Measurements from ENCODE around the gene FSTL1.

The FSTL1 gene

DNA sequence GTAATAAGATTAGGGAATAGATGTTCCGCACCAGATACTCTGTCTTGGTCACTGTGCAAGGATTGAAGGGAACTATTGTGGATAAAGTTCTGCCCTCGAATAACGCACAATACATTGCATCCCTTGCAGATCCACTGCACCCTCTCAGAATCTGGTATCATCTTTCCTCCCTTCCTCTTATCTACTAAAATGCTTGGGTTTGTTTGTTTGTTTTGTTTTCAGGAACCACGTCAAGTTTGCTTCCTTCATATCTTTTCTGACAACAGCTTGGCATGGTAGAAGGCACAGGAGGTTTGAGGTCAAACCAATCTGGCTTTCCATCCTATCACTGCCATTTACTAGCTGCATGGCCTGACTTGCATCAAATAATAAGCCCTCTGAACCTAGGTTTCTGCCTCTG is 2.0 kb upstream of the FSTL1 start:
- no peak overlapping the region for H3K27ac ChIP-seq
- no peak for TF ChIP-seq ZFX (IDR thresholded peaks at IDR 0.05; ENCODE audit: borderline replicate concordance)
- TF ChIP-seq, protein P1, sequence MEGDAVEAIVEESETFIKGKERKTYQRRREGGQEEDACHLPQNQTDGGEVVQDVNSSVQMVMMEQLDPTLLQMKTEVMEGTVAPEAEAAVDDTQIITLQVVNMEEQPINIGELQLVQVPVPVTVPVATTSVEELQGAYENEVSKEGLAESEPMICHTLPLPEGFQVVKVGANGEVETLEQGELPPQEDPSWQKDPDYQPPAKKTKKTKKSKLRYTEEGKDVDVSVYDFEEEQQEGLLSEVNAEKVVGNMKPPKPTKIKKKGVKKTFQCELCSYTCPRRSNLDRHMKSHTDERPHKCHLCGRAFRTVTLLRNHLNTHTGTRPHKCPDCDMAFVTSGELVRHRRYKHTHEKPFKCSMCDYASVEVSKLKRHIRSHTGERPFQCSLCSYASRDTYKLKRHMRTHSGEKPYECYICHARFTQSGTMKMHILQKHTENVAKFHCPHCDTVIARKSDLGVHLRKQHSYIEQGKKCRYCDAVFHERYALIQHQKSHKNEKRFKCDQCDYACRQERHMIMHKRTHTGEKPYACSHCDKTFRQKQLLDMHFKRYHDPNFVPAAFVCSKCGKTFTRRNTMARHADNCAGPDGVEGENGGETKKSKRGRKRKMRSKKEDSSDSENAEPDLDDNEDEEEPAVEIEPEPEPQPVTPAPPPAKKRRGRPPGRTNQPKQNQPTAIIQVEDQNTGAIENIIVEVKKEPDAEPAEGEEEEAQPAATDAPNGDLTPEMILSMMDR (IDR thresholded peaks at IDR 0.05): no peak

DNA sequence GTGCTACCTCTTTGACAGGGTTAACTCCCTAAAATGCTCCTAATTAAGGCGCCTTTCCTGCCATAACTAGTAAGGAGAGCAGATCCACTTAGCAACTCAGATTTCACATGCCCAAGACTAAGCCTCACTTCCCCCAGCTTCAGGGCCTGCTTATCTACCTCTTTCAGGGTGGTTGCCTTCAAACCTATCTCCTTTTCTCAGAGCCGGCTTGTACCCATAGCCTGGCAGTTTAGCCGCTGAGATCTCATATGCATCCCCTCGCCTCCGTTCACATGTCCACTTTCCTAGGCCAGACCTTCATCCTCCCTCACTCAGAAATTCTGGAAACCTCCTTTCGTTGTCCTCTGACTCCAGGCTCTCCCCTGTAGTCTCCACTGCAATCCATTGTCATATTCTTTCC is 1.0 kb upstream of the FSTL1 start:
- TF ChIP-seq, protein P1 (IDR thresholded peaks at IDR 0.05): no peak
- no peak for TF ChIP-seq ZFX (IDR thresholded peaks at IDR 0.05; ENCODE audit: borderline replicate concordance)
- no peak overlapping the region for H3K27ac ChIP-seq

GRCh38 chr3:120451272-120451761 is 525 bp upstream of the FSTL1 start:
- no peak for TF ChIP-seq ZFX (IDR thresholded peaks at IDR 0.05; ENCODE audit: borderline replicate concordance)
- TF ChIP-seq, protein P1 (IDR thresholded peaks at IDR 0.05): no peak
- no peak overlapping the region for H3K27ac ChIP-seq

- TF ChIP-seq, protein P1 (IDR thresholded peaks at IDR 0.05): no peak
- no peak for TF ChIP-seq ZFX (IDR thresholded peaks at IDR 0.05; ENCODE audit: borderline replicate concordance)
Observed at GRCh38 chr3:120449701-120450599, 842 bp downstream of the FSTL1 start.

DNA sequence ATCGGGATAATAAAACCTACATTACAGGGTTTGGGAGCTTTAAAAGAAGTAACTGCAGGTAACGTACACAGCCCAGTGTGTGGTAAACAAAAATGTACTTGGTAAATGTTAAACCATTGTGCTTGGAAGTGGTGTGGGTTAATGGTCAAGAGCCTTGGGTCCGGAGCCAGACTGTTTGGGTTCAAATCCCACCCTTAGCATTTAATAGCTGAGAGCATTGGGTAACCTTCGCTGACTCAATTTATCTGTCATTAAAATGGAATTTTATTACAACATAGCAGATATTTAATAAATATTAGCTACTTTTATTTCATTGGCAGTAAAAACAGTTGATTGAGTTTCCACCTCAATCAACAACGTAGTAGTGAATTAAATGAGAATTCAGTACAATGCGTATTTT is 1.5 kb downstream of the FSTL1 start:
- TF ChIP-seq ZFX (IDR thresholded peaks at IDR 0.05; ENCODE audit: borderline replicate concordance): no peak
- TF ChIP-seq, protein P1 (IDR thresholded peaks at IDR 0.05): no peak
- H3K27ac ChIP-seq: no peak overlapping the region

More at GRCh38 chr3:120449701-120450599, 842 bp downstream of the FSTL1 start:
- no peak overlapping the region for H3K27ac ChIP-seq

- H3K27ac ChIP-seq: no peak overlapping the region
- TF ChIP-seq, protein P1 (IDR thresholded peaks at IDR 0.05): no peak
Observed at GRCh38 chr3:120448756-120449155, 2.0 kb downstream of the FSTL1 start.

All from 22Rv1 (cell line).